NCI-H1105 treated with DMSO at 0.1 percent for 48 hours (cell line): Measurements from ENCODE around the gene ENTPD1.

Source experiments
- DNase-seq: peaks from one replicate; lab custom pipeline; 2025; lab: John Stamatoyannopoulos, UW

The ENTPD1 gene

GRCh38 chr10:95832216-95833041 lies 76.5 kb downstream of the ENTPD1 start:
- no peak for DNase-seq

DNA sequence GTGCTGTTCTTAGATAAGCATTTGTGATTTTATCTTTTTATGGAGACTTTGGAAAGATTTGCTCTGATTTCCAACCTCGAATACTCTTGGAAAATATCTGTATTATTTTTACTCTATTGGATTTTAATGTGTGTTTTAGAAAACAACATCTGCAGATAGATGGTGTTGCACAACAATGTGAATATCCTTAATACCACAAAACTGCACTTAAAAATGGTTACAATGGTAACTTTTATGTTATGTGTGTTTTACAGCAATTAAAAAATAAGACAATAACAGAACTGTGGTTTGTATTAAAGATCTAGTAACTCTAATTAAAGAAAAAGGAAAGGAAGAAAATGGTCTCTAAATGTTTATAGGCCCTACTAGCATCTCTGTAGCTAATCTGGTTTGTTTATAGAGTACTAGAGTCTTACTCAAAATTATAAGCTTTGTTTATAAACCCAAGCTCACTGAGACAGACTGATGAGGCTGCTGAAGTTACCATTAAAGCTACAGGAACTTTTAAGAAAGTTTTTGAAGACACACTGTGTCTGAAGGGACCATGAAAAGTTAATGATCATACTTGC lies 77.2 kb downstream of the ENTPD1 start:
- DNase-seq: no peak

- no peak for DNase-seq
Measured at GRCh38 chr10:95834406-95834805, 78.4 kb downstream of the ENTPD1 start.

GRCh38 chr10:95835149-95835860 lies 79.3 kb downstream of the ENTPD1 start:
- no peak for DNase-seq

GRCh38 chr10:95835911-95836310 lies 79.9 kb downstream of the ENTPD1 start:
- DNase-seq: no peak

GRCh38 chr10:95836610-95837355 lies 80.8 kb downstream of the ENTPD1 start:
- no peak for DNase-seq

GRCh38 chr10:95837356-95837776 lies 81.4 kb downstream of the ENTPD1 start:
- no peak for DNase-seq

DNA sequence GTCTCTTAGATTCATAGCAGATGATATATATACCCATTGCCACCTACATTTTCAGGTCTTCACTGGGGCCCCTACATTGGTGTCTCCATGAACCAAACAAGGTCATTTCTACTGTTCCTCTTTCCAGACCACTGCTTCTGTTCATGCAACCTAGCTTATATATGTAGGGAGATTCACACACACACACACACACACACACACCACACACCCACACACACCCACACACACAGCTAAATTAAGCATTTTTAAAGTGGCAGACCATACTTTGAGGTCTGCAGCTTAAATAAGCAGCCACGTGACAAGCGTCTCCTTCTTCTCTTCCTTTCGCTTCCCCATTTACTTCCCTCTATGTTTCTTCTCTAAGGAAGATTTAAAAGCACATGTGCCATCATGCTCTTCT lies 81.8 kb downstream of the ENTPD1 start:
- DNase-seq: no peak

- DNase-seq: no peak
Measured at GRCh38 chr10:95840121-95840520, 84.2 kb downstream of the ENTPD1 start.

DNA sequence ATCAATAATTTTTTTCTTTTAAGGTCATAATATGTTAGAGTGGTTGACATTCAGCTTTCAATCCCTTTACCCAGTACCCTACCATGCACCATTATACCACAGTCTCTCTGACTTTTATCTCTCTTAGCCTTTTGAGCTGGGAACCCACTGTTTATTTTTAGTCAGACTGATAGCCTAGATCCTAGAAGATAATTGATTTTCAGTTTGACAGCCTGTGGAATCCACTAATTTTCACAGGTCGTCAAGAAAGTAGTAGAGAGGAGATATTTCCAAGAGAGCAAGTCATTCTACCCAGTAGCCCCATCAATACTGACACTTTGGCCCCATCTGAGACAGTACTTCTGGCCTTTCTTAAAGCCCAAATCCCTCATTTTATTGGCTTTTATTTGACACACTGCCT lies 84.7 kb downstream of the ENTPD1 start:
- DNase-seq: no peak

- DNase-seq: peak; percentile 36
Measured at GRCh38 chr10:95841661-95842498, 85.9 kb downstream of the ENTPD1 start.

DNA sequence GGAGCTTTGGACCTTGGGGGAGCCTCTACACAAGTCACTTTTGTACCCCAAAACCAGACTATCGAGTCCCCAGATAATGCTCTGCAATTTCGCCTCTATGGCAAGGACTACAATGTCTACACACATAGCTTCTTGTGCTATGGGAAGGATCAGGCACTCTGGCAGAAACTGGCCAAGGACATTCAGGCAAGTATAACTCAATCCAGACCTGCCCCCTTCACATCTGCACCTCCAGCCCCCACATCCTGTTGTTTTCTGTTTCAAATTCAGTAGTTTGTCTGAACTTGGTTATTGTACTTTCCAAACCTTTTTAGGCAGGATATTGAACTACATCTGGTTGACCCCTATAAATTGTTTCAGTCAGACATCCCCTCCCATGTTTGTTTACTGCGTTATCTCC lies 89.4 kb downstream of the ENTPD1 start:
- no peak for DNase-seq

DNA sequence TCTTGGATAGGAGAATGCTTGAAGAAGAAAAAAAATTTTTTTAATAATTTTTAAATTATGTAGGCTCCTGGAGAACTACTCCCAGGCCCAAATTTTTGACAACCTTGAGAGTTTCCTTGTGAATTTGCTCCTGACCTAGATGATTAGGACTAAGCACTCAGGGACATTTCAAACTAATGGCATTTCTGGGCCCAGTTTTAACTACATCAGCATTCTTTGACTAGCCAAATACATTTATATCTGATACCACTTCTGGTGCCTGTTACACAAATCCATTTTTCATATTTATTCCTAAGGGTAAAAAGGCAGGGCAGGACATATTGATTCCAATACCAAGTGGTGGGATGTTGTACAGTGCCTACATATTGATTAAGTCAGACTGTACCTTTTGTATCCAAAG lies 91.0 kb downstream of the ENTPD1 start:
- DNase-seq: no peak

- DNase-seq: no peak
Measured at GRCh38 chr10:95848841-95849240, 92.9 kb downstream of the ENTPD1 start.

GRCh38 chr10:95850791-95851190 lies 94.8 kb downstream of the ENTPD1 start:
- DNase-seq: no peak

GRCh38 chr10:95860166-95860940 lies 104.4 kb downstream of the ENTPD1 start:
- no peak for DNase-seq

DNA sequence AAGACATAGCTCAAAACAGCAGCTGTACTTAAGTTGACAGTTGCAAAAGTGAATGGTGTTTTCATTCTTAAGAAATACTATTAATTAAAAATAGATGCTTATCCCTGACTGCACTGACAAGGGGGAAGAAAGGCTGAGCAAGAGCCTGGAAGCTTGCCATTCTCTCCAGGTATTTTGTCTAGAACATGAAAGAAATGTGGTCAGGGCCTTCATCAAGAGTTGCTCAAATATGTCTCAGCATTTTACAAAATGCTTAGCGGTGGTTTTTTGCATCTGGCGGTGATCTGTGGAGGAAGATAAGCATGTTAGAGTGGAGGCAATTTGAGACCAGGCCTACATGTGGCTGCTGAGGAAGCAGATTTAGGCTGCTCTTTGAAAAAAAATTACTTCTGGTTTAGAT lies 105.4 kb downstream of the ENTPD1 start:
- DNase-seq: no peak

DNA sequence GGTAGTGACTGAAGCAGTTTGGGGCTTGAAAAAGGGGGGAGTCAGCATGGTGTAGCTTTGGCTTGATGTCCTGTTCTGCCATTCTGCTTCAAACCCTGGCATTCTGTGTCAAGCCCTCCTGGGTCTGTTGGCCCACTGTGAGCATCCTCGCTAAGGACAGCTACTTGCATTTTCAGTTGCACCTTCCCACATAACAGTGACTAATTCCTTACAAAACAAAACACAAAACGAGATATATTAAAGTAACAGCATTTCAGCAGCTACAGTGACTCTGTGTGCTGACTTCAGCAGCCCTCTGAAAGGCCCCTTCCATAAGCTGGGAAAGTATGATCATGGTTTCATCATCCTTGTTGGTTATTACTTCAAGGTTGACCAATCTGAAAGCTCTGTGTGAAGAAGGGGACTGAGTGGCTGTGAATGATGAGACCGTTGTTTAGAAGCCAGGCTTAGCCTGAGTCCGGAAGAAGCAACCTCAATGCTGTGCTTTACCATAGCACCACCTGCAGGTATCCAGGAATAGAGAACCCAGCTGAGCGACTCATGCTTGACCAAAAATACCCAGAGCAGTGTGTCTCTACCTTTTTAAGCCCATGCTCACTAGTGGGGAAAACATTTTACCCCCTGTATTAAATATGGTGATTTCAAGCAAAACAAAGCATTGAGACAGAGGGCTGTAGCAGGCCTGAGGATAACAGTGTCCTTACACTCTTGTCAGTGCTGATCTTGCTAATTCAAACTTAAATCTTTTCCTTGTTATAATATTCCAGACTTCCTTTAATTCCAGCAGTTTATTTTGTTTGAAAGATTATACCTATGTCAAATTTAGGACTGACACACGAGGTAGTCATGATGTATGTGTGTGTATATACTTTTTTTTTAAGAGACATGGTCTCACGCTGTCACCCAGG lies 109.2 kb downstream of the ENTPD1 start:
- DNase-seq: peak; percentile 14

GRCh38 chr10:95865814-95866466 lies 110.0 kb downstream of the ENTPD1 start:
- DNase-seq: no peak
